HG02678 (cell line): Measurements from ENCODE around the gene ELFN1.

Source experiments
- ATAC-seq: cut with Tn5 transposase; IDR thresholded peaks from one replicate; pipeline ENCODE4 v1.9.1; 2021; ENCODE audit warnings: mild to moderate bottlenecking, moderate library complexity; ENCODE audit not compliant: unreplicated experiment

ELFN1 gene

DNA sequence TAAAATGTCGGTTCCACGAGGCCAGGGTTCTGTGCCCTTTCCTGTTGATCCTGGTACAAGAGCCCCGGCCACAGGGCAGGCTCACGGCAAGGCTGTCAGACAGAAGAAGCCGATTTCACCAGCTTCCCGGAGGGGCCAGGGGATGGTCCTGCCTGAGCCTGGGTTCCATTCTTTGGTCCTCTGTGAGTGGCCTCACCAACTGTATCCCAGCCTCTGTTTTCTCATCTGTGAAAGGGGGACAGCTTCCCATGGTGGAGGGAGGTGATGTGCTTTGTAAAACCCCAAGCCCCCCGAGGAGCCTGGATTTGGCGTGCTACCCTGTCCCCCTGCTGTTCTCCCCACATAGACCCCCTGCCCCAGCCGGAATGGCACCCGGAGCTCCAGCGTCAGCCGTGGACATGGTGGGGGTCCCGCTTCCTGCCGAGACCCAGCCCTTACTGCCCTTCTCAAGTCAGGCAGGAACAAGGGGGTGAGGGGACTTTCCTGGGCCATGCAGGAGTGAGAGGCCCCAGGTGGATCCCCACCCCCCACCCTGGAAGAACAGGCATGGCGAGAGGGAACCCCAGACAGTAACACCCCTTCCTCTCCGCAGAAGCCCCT, 28.3 kb upstream of the ELFN1 start:
- ATAC-seq, result no peak

DNA sequence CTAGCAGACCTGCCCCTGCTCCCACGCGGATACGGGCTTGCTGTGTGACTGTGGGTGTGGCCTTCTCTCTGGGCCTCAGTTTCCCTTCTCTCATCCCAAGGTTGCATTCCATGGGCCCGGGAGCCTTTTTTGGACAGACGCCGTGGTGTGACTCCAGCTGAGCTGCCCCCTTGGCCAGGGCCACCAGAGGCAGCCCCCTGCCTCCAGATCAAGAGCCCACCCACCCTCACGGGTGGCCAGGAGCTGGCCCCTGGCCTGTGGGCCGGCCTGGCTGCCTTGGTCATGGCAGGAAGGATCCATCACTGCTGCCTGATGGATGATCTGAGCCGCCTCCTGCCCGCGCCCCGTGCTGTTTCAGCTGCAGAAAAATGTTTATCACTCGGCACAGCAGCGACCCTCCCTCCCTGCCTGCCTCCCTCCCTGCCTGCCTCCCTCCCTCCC, 27.8 kb upstream of the ELFN1 start:
- no peak for ATAC-seq

DNA sequence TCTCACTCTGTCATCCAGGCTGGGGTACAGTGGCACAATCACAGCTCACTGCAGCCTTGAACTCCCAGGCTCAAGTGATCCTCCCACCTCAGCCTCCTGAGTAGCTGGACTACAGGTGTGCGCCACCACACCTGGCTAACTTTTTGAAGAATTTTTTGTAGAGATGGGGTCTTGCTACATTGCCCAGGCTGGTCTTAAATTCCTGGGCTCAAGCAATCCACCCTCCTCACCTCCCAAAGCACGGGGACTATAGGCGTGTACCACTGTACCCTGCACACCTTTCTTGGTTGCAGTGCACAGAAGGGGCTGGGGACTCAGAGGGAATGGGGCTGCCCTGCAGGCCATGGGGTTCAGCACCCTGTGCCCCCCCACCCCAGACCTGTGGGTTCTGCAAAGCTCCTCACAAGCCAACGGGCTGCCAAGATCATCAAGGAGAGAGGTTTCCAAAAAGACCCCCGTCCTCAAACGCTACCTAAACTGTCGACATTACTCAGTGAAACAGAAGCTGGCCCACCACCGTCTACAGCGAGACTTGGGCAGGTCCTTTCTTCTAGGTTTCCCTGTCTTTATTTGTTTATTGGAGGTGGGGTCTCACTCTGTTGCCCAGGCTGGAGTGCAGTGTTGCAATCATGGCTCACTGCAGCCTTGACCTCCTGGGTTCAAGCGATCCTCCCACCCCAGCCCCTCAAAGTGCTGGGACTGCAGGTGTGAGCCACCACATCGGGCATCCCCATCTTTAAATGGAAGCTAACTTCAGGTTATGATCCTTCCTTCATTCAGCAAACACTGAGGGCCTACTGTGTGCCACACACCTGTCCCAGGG, 26.6 kb upstream of the ELFN1 start:
- no peak for ATAC-seq

DNA sequence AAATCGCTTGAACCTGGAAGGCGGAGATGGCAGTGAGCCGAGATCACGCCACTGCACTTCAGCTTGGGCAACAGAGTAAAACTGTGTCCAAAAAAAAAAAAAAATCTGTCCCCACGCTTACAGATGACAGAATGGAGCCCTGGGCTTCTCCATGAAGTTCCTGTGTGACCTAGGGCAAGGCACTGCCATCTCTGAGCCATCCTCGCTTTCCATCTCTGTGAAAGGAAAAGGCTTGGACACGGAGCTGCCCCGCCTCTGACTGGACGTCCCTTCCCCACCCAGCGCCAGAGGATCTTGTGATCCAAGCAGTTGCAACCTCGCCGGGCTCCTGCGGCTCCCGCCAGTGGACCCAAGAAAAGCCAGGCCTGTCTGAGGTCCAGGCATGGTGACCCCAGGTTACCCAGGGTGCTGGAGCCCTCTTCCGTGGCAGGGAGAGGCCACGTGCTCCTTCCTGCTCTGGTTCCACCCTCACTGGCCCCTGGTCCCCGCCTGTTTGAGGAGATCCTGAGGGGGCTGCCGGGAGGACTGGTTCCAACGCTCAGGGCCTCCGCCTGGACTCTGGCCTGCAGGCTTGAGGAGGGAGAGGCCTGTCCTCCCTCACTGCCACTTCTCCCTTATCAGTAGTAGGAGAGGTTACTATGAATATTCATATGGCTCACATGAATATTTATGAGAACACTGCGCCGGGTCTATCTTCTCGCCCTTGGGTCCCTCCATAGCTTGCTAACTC, 25.6 kb upstream of the ELFN1 start:
- ATAC-seq, result no peak

DNA sequence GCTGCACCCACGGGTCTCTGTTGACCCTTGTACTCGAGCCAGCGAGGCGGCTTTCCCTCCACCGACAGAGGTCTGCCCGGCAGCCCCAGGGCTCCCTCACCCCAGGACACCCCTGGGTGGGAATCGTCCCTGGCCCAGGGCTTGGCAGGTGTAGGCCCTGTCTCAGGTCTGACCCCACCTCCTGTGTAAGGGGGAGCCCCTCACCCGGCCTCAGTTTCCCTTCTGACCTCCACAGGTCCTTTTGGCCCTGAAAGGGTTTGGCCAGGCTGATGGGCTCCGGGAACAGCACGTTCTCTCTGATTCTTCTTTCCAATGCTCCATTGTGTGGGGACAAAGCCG, 25.0 kb upstream of the ELFN1 start:
- ATAC-seq, result no peak

DNA sequence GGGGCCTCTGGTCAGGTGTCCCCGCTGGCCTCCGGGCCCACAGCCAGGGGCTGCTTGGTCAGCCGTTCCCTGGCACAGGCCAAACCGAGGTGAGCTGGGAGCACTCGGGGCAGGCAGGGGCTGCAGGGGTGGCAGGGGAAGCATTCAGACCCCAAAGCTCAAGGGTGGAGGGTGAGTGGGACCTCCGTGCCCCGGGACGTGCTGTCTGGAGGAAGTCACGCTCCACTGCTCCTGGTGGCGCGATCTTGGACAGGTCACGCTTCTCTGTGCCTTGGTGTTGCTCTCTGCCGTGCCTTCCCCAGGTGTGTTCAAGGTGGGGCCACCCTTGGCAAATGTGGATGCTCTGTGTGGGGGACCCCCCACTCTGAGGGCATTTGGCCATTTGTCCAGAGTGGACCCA, 24.6 kb upstream of the ELFN1 start:
- no peak for ATAC-seq

DNA sequence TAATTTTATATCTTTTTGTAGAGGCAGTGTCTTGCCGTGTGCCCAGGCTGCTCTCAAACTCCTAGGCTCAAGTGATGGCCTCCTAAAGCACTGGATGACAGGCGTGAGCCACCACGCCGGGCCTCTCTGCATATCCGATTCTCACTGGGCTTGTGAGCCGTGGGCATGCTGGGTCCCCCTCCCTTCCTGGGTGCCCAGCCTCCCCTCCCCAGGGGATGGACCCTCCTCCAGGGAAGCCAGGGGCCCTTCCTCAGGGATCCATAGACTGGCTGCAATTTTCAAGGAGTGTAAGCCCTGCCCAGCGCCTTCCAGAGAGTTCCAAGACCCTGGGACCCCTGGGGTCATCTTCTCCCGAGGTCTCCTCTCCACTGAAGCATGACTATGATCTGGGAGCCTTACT, 23.7 kb upstream of the ELFN1 start:
- ATAC-seq, result no peak

DNA sequence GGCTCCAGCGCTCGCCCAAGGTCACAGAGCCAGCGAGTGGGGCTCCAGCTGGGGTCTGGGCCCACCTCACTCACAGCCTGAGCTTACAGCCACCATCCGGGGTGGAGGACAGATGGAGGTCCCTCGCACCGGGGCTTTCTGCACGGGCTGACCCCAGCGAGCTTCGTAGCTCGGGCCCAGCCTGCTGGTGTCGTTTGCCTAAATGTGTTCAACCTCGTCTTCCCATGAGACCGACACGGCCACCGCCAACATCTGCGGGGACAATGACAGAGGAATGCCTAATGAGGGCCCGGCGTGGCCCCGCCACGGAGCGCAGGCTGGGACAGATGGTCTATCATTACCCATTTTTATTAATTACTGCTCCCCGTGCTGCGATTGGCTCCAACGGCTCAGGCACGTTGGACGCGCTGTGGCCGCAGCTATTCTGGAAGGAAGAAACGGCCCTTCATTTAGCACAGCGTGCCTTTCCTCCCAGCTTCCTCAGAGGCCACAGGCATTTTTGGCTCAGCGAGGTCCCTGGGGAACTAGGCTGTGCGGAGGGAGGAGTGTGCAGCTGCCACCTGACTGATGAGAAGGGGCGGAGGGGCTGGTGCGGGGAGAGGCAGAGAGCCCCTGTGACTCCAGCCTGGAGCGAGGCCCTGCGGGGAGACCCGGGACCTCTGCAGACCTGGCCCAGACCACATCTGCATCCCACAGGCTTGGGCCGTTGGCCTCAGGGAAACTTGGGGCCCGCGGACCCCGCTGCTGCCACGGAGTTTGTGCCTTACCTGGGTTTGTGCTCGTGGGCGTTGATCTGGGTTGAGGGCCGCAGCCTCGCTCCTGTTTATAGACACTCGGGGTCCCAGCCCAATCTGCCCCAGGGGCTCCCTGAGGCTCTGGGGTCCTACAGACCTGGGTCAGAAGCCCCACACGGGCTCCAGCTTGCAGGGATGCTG, 22.9 kb upstream of the ELFN1 start:
- no peak for ATAC-seq

DNA sequence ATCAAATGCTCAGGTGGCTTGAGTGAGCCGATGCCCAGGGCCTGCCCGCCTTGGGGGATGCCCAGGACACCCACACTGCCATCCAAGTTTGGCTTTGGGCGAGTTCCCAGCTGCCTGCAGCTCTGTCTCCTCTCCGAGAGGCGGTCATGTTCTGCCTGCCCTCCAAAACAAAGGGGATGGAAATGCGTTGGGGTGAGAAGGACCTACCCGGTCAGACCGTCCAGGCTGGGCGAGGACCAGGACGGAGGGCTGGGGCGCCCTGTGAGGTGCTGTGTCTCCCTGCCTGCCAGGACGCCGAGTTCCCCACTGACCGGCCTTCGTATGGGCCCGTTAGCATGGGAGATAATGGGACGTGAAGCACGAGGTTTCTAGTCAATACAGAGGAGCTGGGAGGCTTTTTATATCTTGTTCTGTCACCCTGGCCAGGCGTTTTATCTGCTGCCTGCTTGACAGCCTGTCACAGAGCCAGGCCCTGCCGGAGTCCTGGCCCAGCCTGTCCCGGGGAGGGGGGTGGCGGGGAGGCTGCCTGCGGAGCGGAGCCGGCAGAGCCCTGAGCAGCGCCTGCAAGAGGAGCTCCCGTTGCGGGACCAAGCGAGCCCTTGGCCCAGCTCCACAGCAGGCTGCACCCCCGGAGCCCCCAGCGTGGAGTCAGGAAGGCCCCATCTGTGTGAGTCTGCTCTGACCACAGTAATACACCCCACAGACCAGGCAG, 22.0 kb upstream of the ELFN1 start:
- ATAC-seq, result no peak

DNA sequence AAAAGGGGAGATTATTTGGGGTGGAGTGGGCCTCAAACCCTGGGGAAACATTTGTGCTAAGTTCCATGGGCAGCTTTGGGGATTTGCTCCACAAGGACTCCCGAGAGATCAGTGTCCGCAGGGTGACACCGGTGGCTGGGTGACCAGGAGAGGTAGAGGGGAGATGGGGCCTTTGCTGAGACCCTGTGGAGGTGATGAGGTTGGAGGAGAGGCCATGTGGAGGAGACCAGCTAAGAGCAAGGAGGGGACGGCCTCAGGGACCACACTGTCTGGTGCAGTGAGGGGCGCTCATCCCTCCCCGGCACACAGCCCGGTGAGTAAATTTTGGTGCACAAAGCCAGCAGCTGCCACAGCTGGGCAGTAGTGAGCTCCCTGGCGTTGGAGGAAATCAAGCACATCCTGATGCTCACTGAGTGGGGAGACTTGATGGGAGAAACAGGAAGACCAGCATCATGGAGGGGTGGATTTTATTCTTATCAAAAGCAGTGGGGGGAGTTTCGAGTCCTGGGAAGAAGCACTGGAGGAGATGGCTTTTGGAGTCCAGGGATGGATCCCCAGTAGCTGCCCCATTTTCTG, 20.2 kb upstream of the ELFN1 start:
- ATAC-seq, result no peak

DNA sequence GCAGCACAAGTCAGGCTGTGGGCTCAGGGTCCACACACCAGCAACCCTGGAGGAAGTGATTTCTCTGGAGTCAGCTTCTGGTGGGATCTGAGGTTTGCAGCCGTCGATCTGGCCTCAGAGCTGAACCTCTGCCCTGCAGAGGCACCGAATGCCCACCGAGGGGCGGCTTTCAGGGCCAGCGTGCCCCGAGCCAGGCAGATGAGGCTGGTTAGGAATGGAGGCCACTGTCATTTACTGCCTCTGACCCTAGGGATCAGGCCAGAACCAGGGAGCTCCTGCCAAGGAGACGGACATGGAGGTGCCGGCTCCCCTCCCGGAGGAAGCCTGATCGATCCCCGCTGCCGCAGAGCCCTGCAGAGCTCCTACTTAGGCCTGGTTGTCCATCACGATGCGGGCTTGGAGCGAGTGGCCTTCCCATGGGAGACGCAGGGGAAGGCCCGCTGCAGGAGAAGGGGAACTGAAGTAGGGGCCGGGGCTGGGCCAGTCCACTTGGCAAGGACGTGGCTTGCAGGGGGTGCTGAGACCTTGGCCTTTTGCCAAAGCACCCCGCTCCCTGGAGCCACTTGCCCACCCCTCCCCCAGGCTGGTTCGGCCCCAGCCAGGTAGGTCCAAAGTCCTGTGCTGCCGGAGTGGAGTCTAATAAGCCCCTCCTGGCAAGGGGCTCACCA, 19.6 kb upstream of the ELFN1 start:
- ATAC-seq, result no peak

DNA sequence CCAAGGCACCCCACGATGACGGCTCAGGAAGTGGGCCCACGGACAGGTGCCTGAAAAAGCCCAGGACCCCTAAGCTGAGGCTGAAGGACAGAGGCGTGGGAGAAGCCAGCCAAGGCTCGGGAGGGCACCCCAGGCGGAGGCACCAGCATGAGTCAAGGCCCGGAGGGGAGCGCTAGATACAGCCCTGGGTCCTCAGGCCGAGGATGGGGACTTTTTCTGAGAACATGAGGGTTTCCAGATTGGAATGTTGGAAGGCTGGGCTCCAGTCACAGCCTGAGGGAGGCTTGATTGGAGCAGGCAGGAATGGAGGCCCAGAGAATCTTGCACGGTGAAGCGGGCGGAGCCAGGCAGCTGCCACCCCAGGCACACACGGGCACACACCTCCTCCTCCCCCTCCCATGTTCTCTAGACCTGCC, 19.0 kb upstream of the ELFN1 start:
- ATAC-seq, result no peak

DNA sequence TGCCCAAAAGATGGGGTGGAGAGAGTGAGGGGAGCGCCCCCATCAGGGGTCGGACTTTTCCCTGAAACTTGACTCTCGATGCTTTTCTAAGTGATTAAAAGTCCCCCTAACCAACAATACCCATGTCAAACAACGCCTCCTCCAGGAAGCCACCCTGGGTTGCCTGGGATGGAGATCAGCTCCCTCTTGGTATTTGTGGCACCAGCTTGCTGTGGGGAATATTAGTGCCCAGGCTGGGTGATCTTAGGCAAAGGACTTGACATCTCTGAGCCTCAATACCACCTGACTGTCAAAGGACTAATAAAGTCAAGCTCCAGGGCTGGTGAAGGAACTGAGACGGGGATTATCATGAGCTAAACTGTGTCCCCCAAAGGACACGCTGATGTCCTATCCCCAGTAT, 18.2 kb upstream of the ELFN1 start:
- ATAC-seq, result no peak

DNA sequence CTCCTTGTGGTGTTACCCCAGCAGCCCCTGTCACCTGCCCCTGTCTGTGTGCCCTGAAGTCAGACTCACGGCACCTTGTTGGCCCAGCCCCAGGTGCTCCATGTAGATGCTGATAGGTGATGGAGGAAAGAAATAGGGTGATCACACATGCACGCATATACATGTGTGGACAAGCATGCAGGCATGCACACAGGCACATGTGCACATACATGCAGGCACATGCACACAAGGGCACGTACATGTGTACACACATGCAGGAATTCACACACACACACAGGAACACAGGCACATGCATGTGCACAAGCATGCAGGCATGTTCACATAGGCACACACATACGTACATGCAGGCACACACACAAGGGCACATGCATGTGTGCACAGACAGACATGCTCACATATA, 16.6 kb upstream of the ELFN1 start:
- ATAC-seq, result no peak

DNA sequence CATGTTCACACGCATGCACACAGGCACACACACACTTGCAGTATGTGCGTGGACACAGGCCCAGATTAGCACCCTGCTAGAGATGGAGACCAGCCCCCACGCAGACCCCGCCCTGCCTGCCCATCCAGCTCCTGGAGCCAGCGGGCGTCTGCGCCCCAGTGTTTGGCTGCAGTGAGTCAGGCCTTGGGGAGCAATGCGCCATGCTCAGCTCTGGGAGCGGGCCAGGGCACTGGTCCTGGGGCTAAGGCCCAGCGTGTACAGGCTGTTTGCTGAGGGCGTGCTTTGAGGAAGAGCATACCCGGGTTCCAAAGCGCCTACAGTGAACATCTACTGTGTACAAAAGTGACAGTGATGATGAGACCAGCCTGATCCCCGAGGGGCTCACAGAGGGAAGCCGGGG, 16.0 kb upstream of the ELFN1 start:
- no peak for ATAC-seq

DNA sequence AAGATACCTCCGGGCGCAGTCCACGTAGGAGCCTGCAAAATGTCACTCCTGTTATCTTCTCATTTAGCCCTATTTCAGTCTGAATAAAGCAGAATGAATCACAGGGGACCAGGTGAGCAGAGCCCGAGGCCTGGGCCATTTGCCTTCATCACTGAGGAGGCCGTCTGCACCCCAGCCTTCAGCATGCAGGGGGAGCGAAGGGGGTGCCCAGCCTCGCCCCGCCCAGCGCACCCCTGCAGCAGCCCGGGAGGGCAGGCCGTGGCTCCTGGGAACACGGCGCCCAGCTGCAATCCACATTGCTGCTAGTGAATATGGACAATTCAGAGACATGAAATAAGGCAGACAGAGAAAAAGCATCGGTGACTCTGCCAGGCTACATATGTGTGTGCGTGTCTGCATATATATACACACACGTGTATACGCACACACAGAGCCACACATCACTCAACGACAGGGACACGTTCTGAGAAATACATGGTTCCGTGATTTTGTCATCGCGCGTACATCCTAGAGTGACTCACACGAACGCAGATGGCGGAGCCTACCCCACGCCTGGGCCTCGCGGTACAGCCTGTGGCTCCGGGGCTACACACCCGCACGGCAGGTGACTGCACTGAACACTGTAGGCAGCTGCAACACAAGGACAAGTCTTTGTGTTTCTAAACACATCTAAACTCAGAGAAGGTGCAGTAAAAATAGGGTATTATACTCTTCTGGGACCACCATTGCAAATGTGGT, 15.2 kb upstream of the ELFN1 start:
- no peak for ATAC-seq

DNA sequence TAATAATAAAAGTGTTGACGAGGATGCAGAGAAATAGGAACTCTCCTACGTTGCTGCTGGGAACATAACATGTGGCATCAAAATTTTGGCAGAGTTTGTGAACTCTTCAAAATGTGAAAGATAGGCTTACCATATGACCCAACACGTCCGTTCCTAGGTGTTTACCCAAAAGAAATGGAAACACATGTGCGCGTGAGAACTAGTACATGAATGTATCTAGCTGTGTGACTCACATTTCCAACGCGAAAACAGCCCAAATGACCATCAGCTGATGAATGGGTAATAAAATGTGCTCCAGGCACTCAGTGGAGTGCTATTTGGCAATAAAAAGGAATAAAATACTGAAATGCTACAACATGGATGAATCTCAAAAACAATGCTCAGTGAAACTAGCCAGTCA, 10.4 kb upstream of the ELFN1 start:
- ATAC-seq, result no peak

DNA sequence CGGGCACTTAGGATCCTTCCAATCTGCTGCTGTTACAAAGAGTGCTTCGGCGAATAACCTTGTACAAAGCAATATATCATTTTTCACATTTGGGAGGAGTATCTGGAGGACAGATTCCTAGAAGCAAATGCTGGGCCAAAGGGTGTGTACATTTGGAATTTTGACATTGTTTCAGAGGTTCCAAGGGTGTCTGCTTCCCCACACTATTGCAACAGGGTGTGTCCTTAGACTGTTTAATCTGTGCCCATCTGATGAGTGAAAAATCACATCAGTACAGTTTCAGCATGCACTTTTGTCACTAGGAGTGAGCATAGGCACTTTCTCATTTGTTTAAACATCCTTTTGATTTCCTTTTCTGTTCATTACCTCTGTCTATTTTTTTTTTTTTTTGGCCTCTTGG, 8.6 kb upstream of the ELFN1 start:
- no peak for ATAC-seq

DNA sequence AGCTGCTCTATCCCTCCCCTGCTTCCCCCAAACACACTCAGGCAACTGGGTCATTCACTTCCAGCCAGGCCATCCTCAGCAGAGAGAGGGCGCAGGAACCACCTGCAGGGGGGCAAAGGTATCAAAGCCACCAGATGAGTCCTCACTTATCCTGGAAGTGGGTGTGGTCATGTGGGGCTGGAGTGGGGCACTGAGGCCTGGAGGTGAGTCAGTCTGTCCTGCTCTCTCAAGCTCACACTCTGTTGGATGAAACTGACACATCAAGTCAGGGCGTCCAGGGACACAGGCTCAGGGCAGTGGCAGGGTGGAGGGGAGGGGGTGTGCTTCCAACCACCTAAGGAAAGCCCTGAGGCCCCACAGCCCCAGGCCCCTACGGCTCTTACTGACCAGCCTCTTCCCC, 8.0 kb upstream of the ELFN1 start:
- ATAC-seq, result no peak
